Measurements from ENCODE around the gene TLCD3A. TPM values are rescaled to one million over a fixed set of nuclear protein-coding genes. Genes with fewer than 3 reads are reported as not detected.

TLCD3A gene
- total RNA-seq, 1 donor from 2014 or later, result 38.4 TPM

DNA sequence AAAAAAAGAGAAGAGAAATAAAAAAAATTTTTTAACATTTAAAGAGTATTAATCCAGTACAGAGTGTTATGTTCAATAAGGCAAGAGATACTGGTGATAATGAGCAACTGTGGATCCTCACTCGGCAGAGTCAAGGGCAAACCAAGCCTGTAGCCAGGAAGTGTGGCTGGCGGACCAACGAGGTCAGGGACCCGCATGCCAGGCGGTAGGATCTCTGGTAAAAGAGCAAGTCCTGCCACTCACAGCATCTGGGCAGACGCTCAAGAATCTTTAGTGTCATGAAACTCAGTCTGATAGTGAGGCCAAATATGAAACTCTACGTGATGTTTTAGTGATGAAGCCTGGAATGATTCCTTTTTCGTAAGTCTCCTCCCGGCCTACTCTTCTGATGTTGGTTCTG lies 28.0 kb downstream of the TLCD3A start:
- TF ChIP-seq, protein P1, sequence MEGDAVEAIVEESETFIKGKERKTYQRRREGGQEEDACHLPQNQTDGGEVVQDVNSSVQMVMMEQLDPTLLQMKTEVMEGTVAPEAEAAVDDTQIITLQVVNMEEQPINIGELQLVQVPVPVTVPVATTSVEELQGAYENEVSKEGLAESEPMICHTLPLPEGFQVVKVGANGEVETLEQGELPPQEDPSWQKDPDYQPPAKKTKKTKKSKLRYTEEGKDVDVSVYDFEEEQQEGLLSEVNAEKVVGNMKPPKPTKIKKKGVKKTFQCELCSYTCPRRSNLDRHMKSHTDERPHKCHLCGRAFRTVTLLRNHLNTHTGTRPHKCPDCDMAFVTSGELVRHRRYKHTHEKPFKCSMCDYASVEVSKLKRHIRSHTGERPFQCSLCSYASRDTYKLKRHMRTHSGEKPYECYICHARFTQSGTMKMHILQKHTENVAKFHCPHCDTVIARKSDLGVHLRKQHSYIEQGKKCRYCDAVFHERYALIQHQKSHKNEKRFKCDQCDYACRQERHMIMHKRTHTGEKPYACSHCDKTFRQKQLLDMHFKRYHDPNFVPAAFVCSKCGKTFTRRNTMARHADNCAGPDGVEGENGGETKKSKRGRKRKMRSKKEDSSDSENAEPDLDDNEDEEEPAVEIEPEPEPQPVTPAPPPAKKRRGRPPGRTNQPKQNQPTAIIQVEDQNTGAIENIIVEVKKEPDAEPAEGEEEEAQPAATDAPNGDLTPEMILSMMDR (IDR thresholded peaks at IDR 0.05; ENCODE audit: insufficient read depth, low read length, poor library complexity, severe bottlenecking), result no peak
- Histone ChIP-seq H3K36me3 (ENCODE audit: control insufficient read depth, insufficient read depth, low read length) (no peaks in the 10 kb centered on the region), H3K4me3 (ENCODE audit: low read depth, low read length) (no peak overlapping the region), H3K27me3 (ENCODE audit: control insufficient read depth, insufficient read depth, low read length) (no peaks in the 10 kb centered on the region)
- DNase-seq (ENCODE audit: low read depth), result no peak

DNA sequence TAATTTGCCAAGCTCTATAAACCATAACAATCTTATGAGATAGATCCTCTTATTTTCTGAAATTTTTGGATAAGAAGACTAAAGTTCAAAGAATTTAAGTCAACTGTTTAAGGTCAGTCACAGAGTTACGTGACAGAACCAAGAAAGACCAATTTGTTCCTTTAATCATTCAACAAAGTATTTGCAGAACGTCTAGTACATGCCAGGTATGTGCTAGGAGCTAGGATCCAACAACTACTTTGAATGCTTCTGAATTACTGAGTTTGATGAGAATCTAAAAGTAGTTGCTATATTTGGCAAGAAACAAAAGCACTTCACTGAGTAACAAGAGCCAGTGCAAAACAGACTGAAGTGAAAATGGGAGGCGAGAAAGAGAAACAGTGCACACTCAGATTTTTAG lies 34.7 kb downstream of the TLCD3A start:
- Histone ChIP-seq H3K36me3 (ENCODE audit: control insufficient read depth, insufficient read depth, low read length) (peaks cover 3% of the 10 kb centered on the region), H3K4me3 (ENCODE audit: low read depth, low read length) (no peak overlapping the region), H3K27me3 (ENCODE audit: control insufficient read depth, insufficient read depth, low read length) (no peaks in the 10 kb centered on the region)
- no peak for DNase-seq (ENCODE audit: low read depth)
- TF ChIP-seq, protein P1 (IDR thresholded peaks at IDR 0.05; ENCODE audit: insufficient read depth, low read length, poor library complexity, severe bottlenecking), result no peak

DNA sequence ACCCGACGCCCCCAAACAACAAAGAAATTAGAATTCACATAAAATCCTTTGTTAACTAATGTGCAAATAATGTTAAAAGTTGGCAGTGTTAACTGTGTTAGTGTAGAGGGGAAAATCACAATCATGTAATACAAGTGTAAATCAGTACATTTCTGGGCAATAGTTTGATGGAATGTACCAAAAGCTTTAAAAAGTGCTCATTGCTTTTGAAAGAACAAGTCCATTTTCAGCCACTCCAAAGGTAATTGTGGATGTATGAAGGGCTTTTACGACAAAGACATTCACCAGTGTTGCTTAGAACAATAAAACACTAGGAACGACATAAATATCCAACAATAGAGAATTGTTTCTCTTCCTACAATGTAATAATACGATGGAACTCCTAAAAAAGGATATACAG lies 40.6 kb downstream of the TLCD3A start:
- no peaks in the 10 kb centered on the region for H3K27me3 ChIP-seq (ENCODE audit: control insufficient read depth, insufficient read depth, low read length)
- peaks cover 4% of the 10 kb centered on the region for H3K36me3 ChIP-seq (ENCODE audit: control insufficient read depth, insufficient read depth, low read length)
- no peak for DNase-seq (ENCODE audit: low read depth)
- TF ChIP-seq, protein P1 (IDR thresholded peaks at IDR 0.05; ENCODE audit: insufficient read depth, low read length, poor library complexity, severe bottlenecking), result no peak
- H3K4me3 ChIP-seq (ENCODE audit: low read depth, low read length), result no peak overlapping the region

DNA sequence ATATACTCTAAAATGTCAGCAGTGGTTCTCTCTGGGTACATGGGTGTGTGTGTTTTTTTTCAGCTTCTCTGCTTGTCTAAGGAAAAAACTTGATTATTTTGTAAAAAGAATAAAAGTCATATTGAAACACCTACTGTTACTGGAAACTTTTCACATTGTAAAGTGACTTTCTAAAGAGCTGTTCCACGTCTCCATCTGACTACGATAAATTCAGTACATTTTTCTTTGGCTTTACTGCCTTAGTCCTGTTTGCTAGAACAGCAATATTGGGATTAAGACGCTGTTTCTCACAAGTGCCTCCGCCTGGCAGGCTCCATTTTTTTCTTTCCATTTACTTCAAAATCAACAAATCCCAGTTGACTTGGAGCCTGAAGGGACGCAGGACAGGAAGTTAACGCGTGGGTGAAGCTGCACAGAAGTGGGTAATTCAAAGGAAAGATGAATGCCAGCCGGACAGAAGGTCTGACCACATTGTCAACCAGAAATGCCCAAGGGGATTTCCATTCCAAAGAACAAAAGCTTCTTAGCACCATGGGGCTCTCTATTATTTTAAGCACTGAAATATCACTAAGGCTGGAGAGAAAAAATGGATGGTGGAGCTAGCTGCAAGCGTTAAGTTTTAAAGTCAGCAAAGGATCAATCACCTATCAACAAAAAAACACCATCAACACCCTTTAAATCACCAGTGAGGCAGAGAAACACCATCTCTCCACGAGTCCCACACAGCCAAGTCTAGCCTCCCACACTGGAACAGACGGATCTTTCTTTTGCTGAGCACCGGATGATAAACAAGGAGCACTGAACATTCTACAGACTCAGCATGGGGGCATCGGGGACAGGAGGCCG lies 41.3 kb downstream of the TLCD3A start:
- Histone ChIP-seq H3K27me3 (ENCODE audit: control insufficient read depth, insufficient read depth, low read length) (no peaks in the 10 kb centered on the region), H3K36me3 (ENCODE audit: control insufficient read depth, insufficient read depth, low read length) (peaks cover 4% of the 10 kb centered on the region)
- TF ChIP-seq, protein P1 (IDR thresholded peaks at IDR 0.05; ENCODE audit: insufficient read depth, low read length, poor library complexity, severe bottlenecking), result no peak

DNA sequence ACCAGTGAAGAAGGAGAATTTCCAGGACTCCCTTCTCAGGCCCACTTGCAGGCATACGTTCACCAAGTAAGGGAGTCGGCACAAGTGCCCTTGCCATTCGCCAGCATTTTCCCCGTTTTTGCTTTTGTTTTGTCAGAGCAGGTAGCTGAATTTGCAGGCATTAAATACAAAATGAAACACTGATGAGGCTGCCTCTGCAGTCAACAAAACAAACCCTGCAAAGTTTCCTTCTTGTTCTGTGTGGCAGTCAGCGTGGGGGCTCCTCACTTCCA lies 41.9 kb downstream of the TLCD3A start:
- H3K27me3 ChIP-seq (ENCODE audit: control insufficient read depth, insufficient read depth, low read length), result no peaks in the 10 kb centered on the region
- no peak for DNase-seq (ENCODE audit: low read depth)
- TF ChIP-seq, protein P1 (IDR thresholded peaks at IDR 0.05; ENCODE audit: insufficient read depth, low read length, poor library complexity, severe bottlenecking), result no peak
- peaks cover 4% of the 10 kb centered on the region for H3K36me3 ChIP-seq (ENCODE audit: control insufficient read depth, insufficient read depth, low read length)
- no peak overlapping the region for H3K4me3 ChIP-seq (ENCODE audit: low read depth, low read length)

More for the DNA sequence above, 41.3 kb downstream of the TLCD3A start:
- DNase-seq (ENCODE audit: low read depth), result no peak
- no peak overlapping the region for H3K4me3 ChIP-seq (ENCODE audit: low read depth, low read length)

DNA sequence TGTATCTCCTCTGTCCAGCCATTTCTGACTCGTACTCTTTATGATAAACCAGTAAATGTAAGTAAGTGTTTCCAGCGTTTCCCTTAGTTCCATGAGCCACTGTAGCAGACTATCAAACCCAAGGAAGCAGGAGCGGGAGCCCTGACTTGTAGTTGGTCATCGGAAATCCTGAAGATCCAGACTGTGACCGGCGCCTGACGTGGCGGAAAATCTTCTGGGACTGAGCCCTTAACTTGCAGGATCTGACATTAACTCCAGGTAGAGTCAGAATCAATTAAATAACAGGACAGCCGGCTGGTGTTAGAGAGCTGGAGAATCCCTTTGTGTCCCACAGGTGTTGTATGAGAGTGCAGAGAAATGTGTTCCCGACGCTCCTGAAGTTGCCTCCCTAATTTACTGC lies 45.7 kb downstream of the TLCD3A start:
- Histone ChIP-seq H3K27me3 (ENCODE audit: control insufficient read depth, insufficient read depth, low read length) (no peaks in the 10 kb centered on the region), H3K36me3 (ENCODE audit: control insufficient read depth, insufficient read depth, low read length) (peaks cover 1% of the 10 kb centered on the region), H3K4me3 (ENCODE audit: low read depth, low read length) (no peak overlapping the region)
- DNase-seq (ENCODE audit: low read depth), result no peak
- TF ChIP-seq, protein P1 (IDR thresholded peaks at IDR 0.05; ENCODE audit: insufficient read depth, low read length, poor library complexity, severe bottlenecking), result no peak
